Measurements from ENCODE around the gene ZNF687.

DNA sequence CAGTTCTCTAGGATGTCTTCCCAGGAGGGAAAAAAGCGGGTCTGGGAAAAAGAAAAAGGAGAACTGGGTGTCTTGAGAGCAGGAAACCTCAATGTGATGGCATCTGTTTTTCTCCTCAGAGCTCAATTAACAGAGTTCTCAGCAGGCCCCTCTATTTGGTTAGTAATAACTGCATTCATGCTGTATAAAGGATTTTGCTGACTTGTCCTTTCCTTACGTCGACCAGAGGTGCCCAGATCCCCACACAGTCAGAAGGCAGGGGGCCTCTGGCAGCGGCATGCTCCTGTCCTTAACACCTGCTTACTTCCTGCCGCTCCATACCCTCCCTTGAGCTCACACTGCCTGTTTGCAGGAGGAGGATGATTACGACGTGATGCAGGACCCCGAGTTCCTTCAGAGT is 15.3 kb upstream of the ZNF687 start:
- TF ChIP-seq YY1 (IDR thresholded peaks at IDR 0.05; ENCODE audit: insufficient read depth, insufficient read length): no peak
- TF ChIP-seq ZNF274 (IDR thresholded peaks at IDR 0.05; ENCODE audit: low read depth, low read length): no peak

All from NT2/D1 (cell line).